ENCODE results near the gene DUSP22. TPM values are rescaled to one million over a fixed set of nuclear protein-coding genes. Genes with fewer than 3 reads are reported as not detected.

DUSP22 gene
- total RNA-seq, 1 experiment from 2014 or later, result 25.0 TPM

DNA sequence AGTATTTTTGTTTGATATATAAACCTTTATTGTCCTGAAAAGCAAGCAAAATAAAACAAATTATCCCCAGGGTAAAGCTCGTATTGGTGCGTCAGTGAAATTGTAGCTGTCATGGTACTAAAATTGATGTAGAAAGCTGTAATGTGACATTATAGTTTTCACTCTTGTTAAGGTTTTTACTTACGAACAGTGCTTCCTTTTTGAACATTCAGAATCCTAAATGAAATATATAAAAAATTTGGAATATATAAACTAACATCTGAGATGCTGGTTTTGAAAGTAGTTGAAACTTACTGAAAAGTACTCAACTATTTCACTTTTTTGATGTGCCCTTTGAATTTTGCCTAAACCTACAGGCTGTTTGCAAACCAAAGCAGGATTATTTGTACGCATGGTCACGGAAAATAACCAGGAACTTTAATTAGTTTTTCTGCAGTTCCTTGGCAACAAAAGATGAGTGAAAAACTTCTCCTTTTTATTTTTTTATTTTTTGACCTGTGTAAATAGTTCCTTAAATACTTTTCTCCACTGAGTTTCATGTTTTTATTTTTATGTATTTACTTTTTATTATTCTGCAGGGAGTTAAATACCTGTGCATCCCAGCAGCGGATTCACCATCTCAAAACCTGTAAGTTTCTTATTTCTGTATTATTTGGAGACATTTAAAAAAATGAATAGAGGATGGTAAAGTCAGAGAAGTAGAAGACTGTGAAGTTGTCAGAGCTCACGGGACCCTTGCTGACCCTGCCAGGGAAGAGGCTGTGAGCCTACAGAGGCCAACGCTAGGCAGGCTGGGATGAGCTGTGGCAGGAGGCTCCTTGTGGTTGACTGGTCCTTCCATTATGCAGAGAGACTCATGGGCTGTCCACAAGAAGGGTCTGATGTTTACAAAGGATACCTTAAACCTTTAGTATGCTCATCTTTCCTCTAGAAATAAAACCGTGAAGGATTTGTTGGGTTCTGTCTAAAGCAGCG lies 42.5 kb downstream of the DUSP22 start:
- TF ChIP-seq, protein P1, sequence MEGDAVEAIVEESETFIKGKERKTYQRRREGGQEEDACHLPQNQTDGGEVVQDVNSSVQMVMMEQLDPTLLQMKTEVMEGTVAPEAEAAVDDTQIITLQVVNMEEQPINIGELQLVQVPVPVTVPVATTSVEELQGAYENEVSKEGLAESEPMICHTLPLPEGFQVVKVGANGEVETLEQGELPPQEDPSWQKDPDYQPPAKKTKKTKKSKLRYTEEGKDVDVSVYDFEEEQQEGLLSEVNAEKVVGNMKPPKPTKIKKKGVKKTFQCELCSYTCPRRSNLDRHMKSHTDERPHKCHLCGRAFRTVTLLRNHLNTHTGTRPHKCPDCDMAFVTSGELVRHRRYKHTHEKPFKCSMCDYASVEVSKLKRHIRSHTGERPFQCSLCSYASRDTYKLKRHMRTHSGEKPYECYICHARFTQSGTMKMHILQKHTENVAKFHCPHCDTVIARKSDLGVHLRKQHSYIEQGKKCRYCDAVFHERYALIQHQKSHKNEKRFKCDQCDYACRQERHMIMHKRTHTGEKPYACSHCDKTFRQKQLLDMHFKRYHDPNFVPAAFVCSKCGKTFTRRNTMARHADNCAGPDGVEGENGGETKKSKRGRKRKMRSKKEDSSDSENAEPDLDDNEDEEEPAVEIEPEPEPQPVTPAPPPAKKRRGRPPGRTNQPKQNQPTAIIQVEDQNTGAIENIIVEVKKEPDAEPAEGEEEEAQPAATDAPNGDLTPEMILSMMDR (conservative IDR thresholded peaks at IDR 0.05), result no peak
- H2BK15ac ChIP-seq (ENCODE audit: low read depth, low read length), result no peak overlapping the region
- peaks cover 81% of the 10 kb centered on the region for H3K9me3 ChIP-seq (ENCODE audit: control insufficient read depth, low read depth, low read length)
- H3K4me1 Mint-ChIP-seq, result no peaks in the 10 kb centered on the region
- no peak overlapping the region for H3T11ph ChIP-seq (ENCODE audit: low read length)
- no peak overlapping the region for H3K4me2 ChIP-seq (ENCODE audit: insufficient read depth, insufficient read length, low read length)
- no peaks in the 10 kb centered on the region for H3K79me2 ChIP-seq (ENCODE audit: insufficient read depth, low read length)
- no peak overlapping the region for H3K23ac ChIP-seq (ENCODE audit: insufficient read length, low read depth, low read length)
- no peak overlapping the region for H2BK120ac ChIP-seq (ENCODE audit: low read depth, low read length, poor library complexity, severe bottlenecking)
- H3K9me3 Mint-ChIP-seq, result peaks cover 41 to 46% of the 10 kb centered on the region in 2 experiments
- no peak overlapping the region for H3K56ac ChIP-seq (ENCODE audit: insufficient read length, low read depth, low read length)
- H2BK12ac ChIP-seq (ENCODE audit: insufficient read length, low read depth, low read length), result no peak overlapping the region
- H4K91ac ChIP-seq (ENCODE audit: insufficient read length, low read depth, low read length), result no peak overlapping the region
- H3K23me2 ChIP-seq (ENCODE audit: insufficient read length, low read depth, low read length, poor library complexity, severe bottlenecking), result no peaks in the 10 kb centered on the region
- H3K18ac ChIP-seq (ENCODE audit: insufficient read length, low read depth, low read length), result no peak overlapping the region
- H3K4me1 ChIP-seq (ENCODE audit: insufficient read depth, low read length), result no peaks in the 10 kb centered on the region
- H3K36me3 Mint-ChIP-seq (ENCODE audit: insufficient read depth in 1 of 3, low read depth in 3 of 3), result peaks cover 0 to 11% (median 7%) of the 10 kb centered on the region in 3 experiments; a peak in 2 of 7 replicates
- H3K4ac ChIP-seq (ENCODE audit: low read depth, low read length), result no peak overlapping the region
- DNase-seq, result no peak
- no peaks in the 10 kb centered on the region for H4K20me1 ChIP-seq (ENCODE audit: control insufficient read depth, insufficient read depth, insufficient read length)
- H3K79me1 ChIP-seq (ENCODE audit: insufficient read depth, low read depth, low read length, poor library complexity, severe bottlenecking), result no peaks in the 10 kb centered on the region
- H3K27ac Mint-ChIP-seq, result no peak overlapping the region
- no peak overlapping the region for H2AFZ ChIP-seq (ENCODE audit: low read length)
- H4K8ac ChIP-seq (replicated peaks; ENCODE audit: insufficient read length, low read depth, low read length), result no peak overlapping the region
- H3K9ac ChIP-seq (ENCODE audit: extremely low read depth, insufficient read length, low read length), result no peak overlapping the region
- H3K4me3 Mint-ChIP-seq, result no peak overlapping the region
- no peak overlapping the region for H2BK5ac ChIP-seq (ENCODE audit: insufficient read length, low read length)
- no peak overlapping the region for H2AK5ac ChIP-seq (ENCODE audit: insufficient read length, low read length)
- H3K27ac ChIP-seq (ENCODE audit: insufficient read length, low read depth, low read length), result no peak overlapping the region
- H3K27me3 ChIP-seq (ENCODE audit: insufficient read depth, low read length), result no peaks in the 10 kb centered on the region
- no peak overlapping the region for H4K5ac ChIP-seq (ENCODE audit: insufficient read length, low read depth, low read length)
- no CpG with 5 or more reads among the region's 10 CpGs for WGBS (ENCODE audit: extremely low coverage, insufficient read length, low lambda C conversion rate)
- H2BK20ac ChIP-seq (ENCODE audit: low read depth, low read length, poor library complexity, severe bottlenecking), result no peak overlapping the region
- no peak overlapping the region for H3K14ac ChIP-seq (ENCODE audit: insufficient read depth, low read length)
- H3K27me3 Mint-ChIP-seq (ENCODE audit: low read depth), result no peaks in the 10 kb centered on the region

Measured in H9 (cell line).